ENCODE results near the gene PIN4. TPM values are rescaled to one million over a fixed set of nuclear protein-coding genes. Genes with fewer than 3 reads are reported as not detected.

The PIN4 gene
- polyA plus RNA-seq, 1 donor (not counting 4 experiments of a cell fraction or from before 2014, with no cell fraction given), result 31.0 TPM

GRCh38 chrX:72180539-72180938 is 1.0 kb upstream of the PIN4 start:
- no peaks in the 10 kb centered on the region for H3K27me3 ChIP-seq (ENCODE audit: control insufficient read depth, extremely low read depth, insufficient read depth, low read length)
- H2AFZ ChIP-seq (ENCODE audit: control insufficient read depth, low read length), result no peak overlapping the region
- peak overlapping the region; percentile 73 for H3K4me2 ChIP-seq (ENCODE audit: control insufficient read depth, extremely low read depth, insufficient read depth, low read depth, low read length)
- H4K20me1 ChIP-seq (ENCODE audit: control insufficient read depth, extremely low read depth, insufficient read depth, low read length), result no peaks in the 10 kb centered on the region
- DNase-seq (ENCODE audit: low read depth, low spot score), result no peak
- H3K9me1 ChIP-seq (ENCODE audit: control insufficient read depth, extremely low read depth, insufficient read depth, low read length), result peaks cover 2% of the 10 kb centered on the region
- H3K36me3 ChIP-seq (ENCODE audit: control insufficient read depth in 2 of 2, extremely low read depth in 1 of 2, insufficient read depth in 2 of 2, low read length in 2 of 2), result no peaks in the 10 kb centered on the region
- H3K4me3 ChIP-seq (ENCODE audit: control insufficient read depth in 2 of 3, extremely low read depth in 1 of 3, insufficient read depth in 2 of 3, low read depth in 1 of 3, low read length in 3 of 3), result peak overlapping the region in 1 of 3 experiments; percentile 46
- H3K79me2 ChIP-seq (ENCODE audit: control insufficient read depth, insufficient read depth, low read length), result peaks cover 12% of the 10 kb centered on the region
- TF ChIP-seq CTCF (optimal IDR thresholded peaks at IDR 0.05 in 1 of 3, IDR thresholded peaks at IDR 0.05 in 1 of 3, conservative IDR thresholded peaks at IDR 0.05 in 1 of 3; ENCODE audit: extremely low read depth in 1 of 3, insufficient read depth in 2 of 3, low read length in 3 of 3), result no peak
- TF ChIP-seq EZH2 (IDR thresholded peaks at IDR 0.05; ENCODE audit: low read length), result no peak
- FAIRE-seq, result no peak
- H3K9me3 ChIP-seq (ENCODE audit: control insufficient read depth, low read depth, low read length), result no peaks in the 10 kb centered on the region
- no peak overlapping the region for H3K27ac ChIP-seq (ENCODE audit: control insufficient read depth, insufficient read depth, low read length)
- no peak overlapping the region for H3K9ac ChIP-seq (ENCODE audit: control insufficient read depth, extremely low read depth, insufficient read depth, low read length)
- H3K4me1 ChIP-seq (ENCODE audit: control insufficient read depth, extremely low read depth, insufficient read depth, low read length), result peaks cover 10% of the 10 kb centered on the region
- dilution Hi-C loops (cut with MboI; ENCODE audit: extremely low pct_ligation_motif_present, low sequenced_read_pairs), result no loop called here

DNA sequence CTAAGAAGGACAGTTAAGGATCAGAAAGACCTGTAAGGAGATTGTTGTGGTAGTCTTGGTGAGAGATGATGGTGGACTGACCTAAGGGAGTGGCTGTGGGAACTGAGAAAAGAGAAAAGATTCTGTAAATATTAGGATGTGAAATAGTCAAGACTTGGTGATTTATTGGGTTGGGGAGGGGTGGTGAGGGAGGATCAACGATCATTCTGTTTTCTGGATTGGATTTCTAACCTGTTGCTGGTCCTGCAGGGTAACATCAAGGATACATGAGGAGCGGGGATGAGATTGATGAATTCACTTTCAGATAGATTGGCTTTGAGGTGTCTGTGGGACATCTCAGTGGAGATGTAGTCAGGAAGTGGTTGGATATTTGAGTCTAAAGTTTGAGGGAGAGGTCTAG is 1.4 kb downstream of the PIN4 start:
- Histone ChIP-seq H4K20me1 (ENCODE audit: control insufficient read depth, extremely low read depth, insufficient read depth, low read length) (no peaks in the 10 kb centered on the region), H3K9me3 (ENCODE audit: control insufficient read depth, low read depth, low read length) (no peaks in the 10 kb centered on the region), H3K4me1 (ENCODE audit: control insufficient read depth, extremely low read depth, insufficient read depth, low read length) (peaks cover 10% of the 10 kb centered on the region), H2AFZ (ENCODE audit: control insufficient read depth, low read length) (no peak overlapping the region), H3K4me3 (ENCODE audit: control insufficient read depth in 2 of 3, extremely low read depth in 1 of 3, insufficient read depth in 2 of 3, low read depth in 1 of 3, low read length in 3 of 3) (peak overlapping the region in 2 of 3 experiments; percentile 46 to 93), H3K36me3 (ENCODE audit: control insufficient read depth in 2 of 2, extremely low read depth in 1 of 2, insufficient read depth in 2 of 2, low read length in 2 of 2) (peaks cover 0 to 2% of the 10 kb centered on the region in 2 experiments), H3K4me2 (ENCODE audit: control insufficient read depth, extremely low read depth, insufficient read depth, low read depth, low read length) (peak overlapping the region; percentile 72), H3K9ac (ENCODE audit: control insufficient read depth, extremely low read depth, insufficient read depth, low read length) (no peak overlapping the region), H3K9me1 (ENCODE audit: control insufficient read depth, extremely low read depth, insufficient read depth, low read length) (peaks cover 2% of the 10 kb centered on the region), H3K27me3 (ENCODE audit: control insufficient read depth, extremely low read depth, insufficient read depth, low read length) (no peaks in the 10 kb centered on the region), H3K79me2 (ENCODE audit: control insufficient read depth, insufficient read depth, low read length) (peaks cover 12% of the 10 kb centered on the region), H3K27ac (ENCODE audit: control insufficient read depth, insufficient read depth, low read length) (no peak overlapping the region)
- dilution Hi-C loops (cut with MboI; ENCODE audit: extremely low pct_ligation_motif_present, low sequenced_read_pairs), result no loop called here
- DNase-seq (ENCODE audit: low read depth, low spot score) (no peak), FAIRE-seq (no peak)
- no peak for TF ChIP-seq CTCF (optimal IDR thresholded peaks at IDR 0.05 in 1 of 3, IDR thresholded peaks at IDR 0.05 in 1 of 3, conservative IDR thresholded peaks at IDR 0.05 in 1 of 3; ENCODE audit: extremely low read depth in 1 of 3, insufficient read depth in 2 of 3, low read length in 3 of 3)
- TF ChIP-seq EZH2 (IDR thresholded peaks at IDR 0.05; ENCODE audit: low read length), result no peak

Data from keratinocyte (primary cell).